Stomach (tissue), 9 donors: ENCODE results near the gene FSCN2. TPM values are rescaled to one million over a fixed set of nuclear protein-coding genes. Genes with fewer than 3 reads are reported as not detected.
A peak's percentile ranks its signal among the peaks of the same experiment; 100 is the strongest.

Experiments
- DNase-seq, 2 donors: peaks; one replicate each; pipeline versions ENCODE4 v3.0.0 to v3.0.0-alpha.2; 2013 to 2019
- H3K27ac ChIP-seq, 5 donors: fragments of 200-600 bp in 4 of 5; sonication (generic) in 4 of 5; one replicate each; pipeline ENCODE4 v1.5.1; 2013 to 2019; ENCODE audit warnings: mild to moderate bottlenecking in 1 of 5, moderate library complexity in 1 of 5
- H3K27me3 ChIP-seq, 3 donors: fragments of 200-600 bp; sonication (generic); one replicate each; pipeline ENCODE4 v1.5.1; 2017 to 2019; ENCODE audit warnings: mixed run types in 1 of 3
- H3K36me3 ChIP-seq, 4 donors: fragments of 200-600 bp; sonication (generic); 1 replicate in 3 of 4; 2 replicates in 1 of 4; pipeline ENCODE4 v1.5.1; 2016 to 2019
- H3K4me1 ChIP-seq, 4 donors: fragments of 200-600 bp; sonication (generic); one replicate each; pipeline ENCODE4 v1.5.1; 2016 to 2019
- H3K4me3 ChIP-seq, 4 donors: fragments of 200-600 bp; sonication (generic) in 3 of 4; one replicate each; pipeline ENCODE4 v1.5.1; 2016 to 2019; ENCODE audit warnings: mild to moderate bottlenecking in 1 of 4
- H3K9me3 ChIP-seq, 4 donors: fragments of 200-600 bp; sonication (generic); one replicate each; pipeline ENCODE4 v1.5.1; 2016 to 2019
- CTCF ChIP-seq, 7 experiments: fragments of 450-650 bp in 4 of 7; fragments of 200-600 bp in 3 of 7; sonication (generic) in 3 of 7; IDR thresholded peaks; one replicate each; pipeline ENCODE4 v1.5.1; 2016 to 2019; ENCODE audit warnings: antibody characterized with exemption in 7 of 7, control low read depth in 2 of 7, mild to moderate bottlenecking in 1 of 7
- EP300 ChIP-seq: sonication (generic); formaldehyde crosslinking; IDR thresholded peaks from one replicate; pipeline ENCODE4 v1.6.1; 2017; ENCODE audit warnings: antibody characterized with exemption
- POLR2A ChIP-seq, 4 donors: fragments of 450-650 bp; IDR thresholded peaks; one replicate each; pipeline ENCODE4 v1.6.1; 2016; ENCODE audit warnings: antibody characterized with exemption in 4 of 4, control low read depth in 2 of 4, mild to moderate bottlenecking in 1 of 4, moderate library complexity in 1 of 4
- POLR2AphosphoS5 ChIP-seq, 3 donors: sonication (generic); formaldehyde crosslinking; IDR thresholded peaks; one replicate each; pipeline ENCODE4 v1.6.1; 2016; ENCODE audit warnings: antibody characterized with exemption in 3 of 3
- WGBS, 5 donors: extraction: QIAGEN DNeasy Blood & Tissue Kit in 3 of 5; methylation state at CpG; one replicate each; pipeline versions ENCODE4 v1.1.5 to v1.1.7; 2013 to 2018; 5-methylcytosine and 5-hydroxymethylcytosine counted together
- intact Hi-C: fragments of 100-400 bp; cut with DNase I; formaldehyde crosslinking; loops from one replicate; pipeline ENCODE4 v1.15.1; 2023; ENCODE audit warnings: low total_unique reads
- polyA plus RNA-seq, 3 donors: library from polyadenylated mRNA; stranded (reverse); fragments of 200-250 nt; gene quantifications; one replicate each; pipeline ENCODE4 v1.2.3, GENCODE V29; 2013
- total RNA-seq, 5 donors: library from RNA; depleted of rRNA; stranded (reverse); fragments of >200 nt; gene quantifications; one replicate each; pipeline versions ENCODE4 v1.1.0 to v1.2.3, GENCODE V29; 2014 to 2016
- donor health status: healthy with polysubstance abuse.
- donor health status: Bipolar disorder and iron deficiency.
- donor health status: healthy.

FSCN2 gene
- total and polyA plus RNA-seq, 8 donors, result 0.90 to 21.7 (median 2.8) TPM; not detected in 1

DNA sequence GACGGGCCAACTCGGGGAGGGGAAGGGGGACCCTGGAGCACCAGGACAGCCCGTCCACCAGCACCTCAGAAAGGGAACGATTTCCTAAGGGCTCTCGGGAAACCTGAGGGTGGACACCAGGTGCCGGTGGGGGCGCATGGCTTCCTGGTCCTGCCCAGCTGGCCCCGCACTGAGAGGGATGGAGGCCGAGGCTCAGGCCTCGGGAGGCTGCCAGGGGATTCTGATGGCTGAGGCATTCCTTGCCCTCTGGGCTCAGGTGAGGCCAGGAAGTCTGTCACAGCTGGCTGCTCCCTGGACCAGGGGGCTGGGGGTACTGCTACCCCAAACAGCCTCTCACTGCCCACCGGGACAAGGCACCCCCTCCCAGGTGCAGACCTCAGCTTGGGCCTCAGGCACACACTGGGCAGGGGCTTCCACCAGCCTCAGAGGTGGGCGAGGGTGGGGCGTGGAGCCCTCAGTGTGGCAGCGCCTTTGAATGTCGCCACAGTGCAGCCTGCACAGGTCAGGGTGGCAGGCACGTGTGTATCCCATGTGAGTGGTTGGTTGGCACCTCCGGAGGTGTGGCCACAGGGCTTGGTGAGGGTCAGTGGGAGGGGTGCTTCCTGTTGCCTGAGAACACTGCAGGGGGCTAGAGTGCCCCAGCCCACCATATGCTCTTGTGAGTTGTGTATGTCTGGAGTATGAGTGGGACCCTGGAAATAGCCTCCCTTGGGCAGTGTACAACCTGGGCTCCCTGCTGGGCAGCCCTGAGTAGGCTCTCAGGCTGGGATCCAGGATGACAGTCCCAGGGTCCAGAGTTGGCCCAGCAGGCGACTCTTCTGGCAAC, 3.9 kb upstream of the FSCN2 start:
- H3K4me1 ChIP-seq, result peaks cover 14 to 39% (median 37%) of the 10 kb centered on the region in 4 donors
- peaks cover 16 to 69% (median 40%) of the 10 kb centered on the region in 3 donors for H3K27me3 ChIP-seq
- H3K27ac ChIP-seq, result no peak overlapping the region
- intact Hi-C loops, result no loop called here
- TF ChIP-seq CTCF (IDR thresholded peaks at IDR 0.05), result no peak
- no peak for TF ChIP-seq POLR2AphosphoS5 (IDR thresholded peaks at IDR 0.05)
- no peak for TF ChIP-seq EP300
- no peak for TF ChIP-seq POLR2A (IDR thresholded peaks at IDR 0.05)
- H3K4me3 ChIP-seq, result no peak overlapping the region
- no peak for DNase-seq
- WGBS, 5 donors, result 59 to 79% (median 69%) methylated on average over 5 to 18 of the region's 18 CpGs
- no peaks in the 10 kb centered on the region for H3K36me3 ChIP-seq
- H3K9me3 ChIP-seq, result no peaks in the 10 kb centered on the region

DNA sequence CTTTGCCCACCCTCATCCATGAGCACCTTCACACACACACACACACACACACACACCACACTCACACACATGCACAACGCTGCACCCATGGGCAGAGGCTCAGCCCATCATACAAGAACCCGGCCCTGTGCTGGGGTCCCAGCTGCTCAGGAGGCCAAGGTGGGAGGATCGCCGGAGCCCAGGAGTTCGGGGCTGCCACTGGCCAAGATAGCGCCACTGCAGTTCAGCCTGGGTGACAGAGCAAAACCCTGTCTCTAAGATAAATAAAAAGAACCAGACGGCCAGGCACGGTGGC, 3.4 kb upstream of the FSCN2 start:
- intact Hi-C loops, result no loop called here
- Histone ChIP-seq H3K4me1 (peaks cover 8 to 33% (median 31%) of the 10 kb centered on the region in 4 donors), H3K36me3 (no peaks in the 10 kb centered on the region), H3K27ac (no peak overlapping the region), H3K27me3 (peaks cover 16 to 73% (median 40%) of the 10 kb centered on the region in 3 donors), H3K4me3 (no peak overlapping the region), H3K9me3 (no peaks in the 10 kb centered on the region)
- WGBS, 5 donors, result 76 to 89% (median 86%) methylated on average over 8 of the region's 8 CpGs
- TF ChIP-seq POLR2A (IDR thresholded peaks at IDR 0.05) (no peak), POLR2AphosphoS5 (IDR thresholded peaks at IDR 0.05) (no peak), CTCF (IDR thresholded peaks at IDR 0.05) (no peak), EP300 (no peak)
- DNase-seq, result no peak

DNA sequence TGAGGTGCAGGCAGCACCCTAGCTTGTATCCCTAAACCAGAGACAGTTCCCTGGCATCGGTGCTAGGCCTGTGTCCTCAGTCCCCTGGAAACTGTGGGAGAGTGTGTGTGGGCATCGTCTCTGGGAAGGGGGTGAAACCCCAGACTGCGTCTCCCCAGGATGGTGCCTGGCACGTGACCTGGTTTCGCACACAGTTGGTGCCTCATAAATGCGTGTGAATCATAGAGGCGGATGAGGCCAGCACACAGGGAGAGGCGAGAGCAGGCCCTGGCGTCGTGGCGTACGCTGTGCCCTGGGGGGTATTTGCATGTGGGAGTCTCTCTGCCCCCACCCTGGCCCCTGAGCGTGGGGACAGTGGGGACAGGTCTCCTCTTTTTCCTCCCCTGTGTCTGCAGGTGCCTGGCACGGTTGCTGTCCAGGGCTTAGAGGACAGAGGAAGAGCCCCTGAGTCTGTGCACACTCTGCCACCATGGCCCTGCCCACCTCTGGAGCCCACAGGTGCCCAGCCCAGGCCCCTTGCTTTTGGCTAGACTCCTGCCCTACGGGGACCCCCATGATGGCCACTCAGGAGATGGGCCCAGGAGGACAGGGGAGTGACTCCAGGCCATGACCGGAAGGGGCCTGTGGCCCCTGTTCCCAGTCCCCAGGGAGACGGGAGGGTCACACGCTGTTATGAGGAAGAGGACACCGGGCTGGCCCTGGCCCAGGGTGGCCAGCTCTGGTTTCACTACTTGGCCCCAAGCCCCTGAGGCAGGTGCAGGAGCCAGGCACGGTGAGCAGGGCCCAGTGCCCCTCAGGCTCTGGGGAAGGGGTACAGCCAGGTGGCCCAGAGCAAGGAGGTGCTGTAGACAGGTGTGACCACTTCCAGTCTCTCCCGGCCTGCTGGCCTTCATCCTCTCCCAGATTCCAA, 1.3 kb upstream of the FSCN2 start:
- Histone ChIP-seq H3K9me3 (no peaks in the 10 kb centered on the region), H3K27me3 (peaks cover 16 to 73% (median 40%) of the 10 kb centered on the region in 3 donors), H3K36me3 (no peaks in the 10 kb centered on the region), H3K4me3 (no peak overlapping the region), H3K27ac (peak overlapping the region in 1 of 5 donors; percentile 30), H3K4me1 (peaks cover 6 to 28% (median 25%) of the 10 kb centered on the region in 4 donors)
- no peak for TF ChIP-seq CTCF (IDR thresholded peaks at IDR 0.05)
- TF ChIP-seq EP300, result no peak
- no peak for TF ChIP-seq POLR2AphosphoS5 (IDR thresholded peaks at IDR 0.05)
- TF ChIP-seq POLR2A (IDR thresholded peaks at IDR 0.05), result no peak
- intact Hi-C loops, result no loop called here
- no peak for DNase-seq
- WGBS, 5 donors, result 79 to 86% (median 83%) methylated on average over 19 to 21 of the region's 21 CpGs

GRCh38 chr17:81528384-81528650, 140 bp downstream of the FSCN2 start:
- WGBS, 5 donors, result 23 to 62% (median 55%) methylated on average over 3 to 20 of the region's 20 CpGs
- Histone ChIP-seq H3K9me3 (no peaks in the 10 kb centered on the region), H3K27ac (no peak overlapping the region), H3K27me3 (peaks cover 16 to 68% (median 34%) of the 10 kb centered on the region in 3 donors), H3K4me1 (peaks cover 6 to 24% (median 20%) of the 10 kb centered on the region in 4 donors), H3K36me3 (no peaks in the 10 kb centered on the region), H3K4me3 (no peak overlapping the region)
- TF ChIP-seq EP300 (no peak), CTCF (IDR thresholded peaks at IDR 0.05) (no peak), POLR2A (IDR thresholded peaks at IDR 0.05) (no peak), POLR2AphosphoS5 (IDR thresholded peaks at IDR 0.05) (no peak)
- intact Hi-C loops, result no loop called here
- DNase-seq, result no peak
